ENCODE measurements around the gene NPAS3.

GRCh38 chr14:33375196-33375595 is 436.5 kb downstream of the NPAS3 start:
- TF ChIP-seq CTCF (conservative IDR thresholded peaks at IDR 0.05; ENCODE audit: low read length) (no peak), EZH2phosphoT487 (IDR thresholded peaks at IDR 0.05; ENCODE audit: borderline replicate concordance, low read depth, low read length) (no peak)
